CD4-positive, alpha-beta T cell treated with Interleukin-1 beta for 1 hour (primary cell): ENCODE measurements around the gene IFT122.

Experiments
- DNase-seq, 2 donors: peaks; one replicate each; pipeline ENCODE4 v3.0.0-alpha.2; 2020 to 2022

Gene IFT122

GRCh38 chr3:129561619-129562248 lies 121.7 kb downstream of the IFT122 start:
- no peak for DNase-seq

GRCh38 chr3:129562803-129563202 lies 122.8 kb downstream of the IFT122 start:
- DNase-seq: no peak

- DNase-seq: no peak
Observed at GRCh38 chr3:129563332-129563731, 123.3 kb downstream of the IFT122 start.

- DNase-seq: no peak
Observed at GRCh38 chr3:129563850-129564535, 124.0 kb downstream of the IFT122 start.

GRCh38 chr3:129564981-129565644 lies 125.1 kb downstream of the IFT122 start:
- no peak for DNase-seq

GRCh38 chr3:129565902-129566301 lies 125.9 kb downstream of the IFT122 start:
- DNase-seq: no peak

GRCh38 chr3:129567176-129567705 lies 127.2 kb downstream of the IFT122 start:
- no peak for DNase-seq

GRCh38 chr3:129567939-129568338 lies 127.9 kb downstream of the IFT122 start:
- DNase-seq: no peak

GRCh38 chr3:129569856-129570255 lies 129.8 kb downstream of the IFT122 start:
- DNase-seq: no peak
